Measurements from ENCODE around the gene ABHD17B. TPM values are rescaled to one million over a fixed set of nuclear protein-coding genes. Genes with fewer than 3 reads are reported as not detected.

Gene ABHD17B
- total RNA-seq, 2 donors from 2014 or later: 15.3 to 24.6 TPM

DNA sequence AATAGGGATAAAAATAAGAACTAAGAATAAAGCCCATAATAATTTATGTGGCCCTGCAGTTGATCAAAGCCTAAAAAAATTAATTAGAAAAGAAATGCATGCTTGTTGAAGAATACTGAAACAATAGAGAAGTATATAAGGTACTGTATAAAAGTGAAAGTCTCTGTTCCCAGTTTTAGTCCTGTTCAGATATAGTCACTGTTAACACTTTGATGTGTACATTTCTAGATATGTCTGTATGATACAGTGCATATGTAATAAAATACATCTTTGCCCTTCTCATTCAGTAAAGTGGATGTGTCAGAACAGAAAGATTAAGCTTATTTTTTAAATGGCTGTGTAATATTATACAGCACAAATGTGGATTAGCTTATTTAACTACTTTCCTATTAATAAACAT is 4.5 kb upstream of the ABHD17B start:
- Histone ChIP-seq H3K27ac (no peak overlapping the region), H3K4me1 (ENCODE audit: control insufficient read depth in 1 of 2, low read depth in 2 of 2) (peaks cover 18 to 20% of the 10 kb centered on the region in 2 donors), H3K36me3 (no peaks in the 10 kb centered on the region), H3K9me3 (no peaks in the 10 kb centered on the region), H3K27me3 (replicated peaks; ENCODE audit: insufficient read depth) (no peaks in the 10 kb centered on the region), H3K4me3 (no peak overlapping the region)
- ATAC-seq (ENCODE audit: insufficient number of reproducible peaks, low FRiP score, low read depth): no peak
- TF ChIP-seq CTCF (IDR thresholded peaks at IDR 0.05): no peak
- no peak for DNase-seq (ENCODE audit: low spot score)

- H3K27me3 ChIP-seq (replicated peaks; ENCODE audit: insufficient read depth): no peaks in the 10 kb centered on the region
- ATAC-seq (ENCODE audit: insufficient number of reproducible peaks, low FRiP score, low read depth): no peak
These were observed 929 bp upstream of the ABHD17B start for GRCh38 chr9:71911908-71912335.

DNA sequence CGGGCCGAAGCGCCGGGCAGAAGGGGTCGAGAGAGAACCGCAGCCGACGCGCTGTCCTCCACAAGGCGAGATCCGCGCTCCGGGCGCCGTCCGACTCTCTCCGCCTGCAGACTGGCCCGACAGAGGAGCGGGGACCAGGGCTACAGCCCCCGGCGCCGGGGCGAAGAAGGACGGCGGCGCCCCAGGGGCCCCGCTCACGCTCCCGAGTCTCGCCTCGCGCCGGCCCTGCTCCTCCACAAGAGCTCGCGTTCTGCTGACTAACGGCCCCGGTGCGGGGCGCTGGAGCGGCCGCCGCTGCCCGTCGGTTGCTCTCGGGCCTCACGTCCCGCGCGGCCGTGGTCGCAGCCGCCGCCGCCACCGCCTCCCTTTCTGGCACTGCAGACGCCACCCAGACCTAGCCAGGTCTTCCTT is 338 bp downstream of the ABHD17B start:
- peak overlapping the region; percentile 80 for H3K4me3 ChIP-seq
- ATAC-seq (ENCODE audit: insufficient number of reproducible peaks, low FRiP score, low read depth): no peak
- peak overlapping the region; percentile 84 to 87 for H3K27ac ChIP-seq
- no peaks in the 10 kb centered on the region for H3K9me3 ChIP-seq
- H3K27me3 ChIP-seq (replicated peaks; ENCODE audit: insufficient read depth): no peaks in the 10 kb centered on the region
- no peak for TF ChIP-seq CTCF (IDR thresholded peaks at IDR 0.05)
- no peaks in the 10 kb centered on the region for H3K36me3 ChIP-seq
- DNase-seq (ENCODE audit: low spot score): no peak
- peaks cover 21 to 52% of the 10 kb centered on the region in 2 donors for H3K4me1 ChIP-seq (ENCODE audit: control insufficient read depth in 1 of 2, low read depth in 2 of 2)

More at GRCh38 chr9:71911908-71912335, 929 bp upstream of the ABHD17B start:
- TF ChIP-seq CTCF (IDR thresholded peaks at IDR 0.05): no peak
- Histone ChIP-seq H3K9me3 (no peaks in the 10 kb centered on the region), H3K27ac (peak overlapping the region; percentile 82 to 87), H3K4me1 (ENCODE audit: control insufficient read depth in 1 of 2, low read depth in 2 of 2) (peaks cover 21 to 43% of the 10 kb centered on the region in 2 donors), H3K4me3 (peak overlapping the region; percentile 80), H3K36me3 (no peaks in the 10 kb centered on the region)
- no peak for DNase-seq (ENCODE audit: low spot score)

DNA sequence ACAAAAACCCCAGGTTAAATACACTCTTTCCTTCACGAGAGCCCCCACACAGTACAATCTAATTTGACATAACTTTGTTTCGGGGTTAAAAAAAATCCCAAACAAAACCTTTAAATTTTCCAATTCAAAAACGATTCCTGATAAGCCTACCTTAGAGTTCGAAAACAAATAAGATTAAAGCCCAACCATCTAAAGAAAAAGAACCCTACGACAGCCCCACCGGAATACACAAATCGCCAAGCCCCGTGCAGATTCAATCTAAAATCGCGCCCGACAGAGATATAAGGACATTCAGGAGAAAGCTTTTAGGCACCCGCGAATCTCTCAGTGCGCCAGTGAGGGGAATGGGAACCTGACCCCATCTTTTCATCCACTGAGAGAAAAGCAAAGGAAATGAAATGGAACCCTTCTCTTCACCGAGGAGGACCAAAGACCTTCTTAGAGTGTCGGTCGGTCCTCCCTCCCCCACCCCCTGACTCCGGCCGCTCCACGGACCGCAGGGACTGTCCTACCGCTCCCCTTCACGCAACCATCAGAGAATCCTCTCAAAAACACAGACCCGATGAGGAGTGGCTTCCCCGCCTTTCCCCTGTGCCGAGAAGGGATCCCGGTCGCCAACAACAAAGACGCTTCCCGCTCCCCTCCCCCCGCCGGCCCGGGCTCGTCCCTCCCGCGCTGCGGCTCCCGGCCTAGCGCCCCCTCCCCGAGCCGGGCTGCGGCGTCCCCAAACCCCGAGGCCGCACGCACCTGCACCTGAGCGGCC is 925 bp downstream of the ABHD17B start:
- Histone ChIP-seq H3K36me3 (no peaks in the 10 kb centered on the region), H3K4me3 (peak overlapping the region; percentile 80), H3K27me3 (replicated peaks; ENCODE audit: insufficient read depth) (no peaks in the 10 kb centered on the region), H3K9me3 (no peaks in the 10 kb centered on the region), H3K27ac (peak overlapping the region; percentile 84 to 87), H3K4me1 (ENCODE audit: control insufficient read depth in 1 of 2, low read depth in 2 of 2) (peaks cover 18 to 52% of the 10 kb centered on the region in 2 donors)
- no peak for TF ChIP-seq CTCF (IDR thresholded peaks at IDR 0.05)
- DNase-seq (ENCODE audit: low spot score) (no peak), ATAC-seq (ENCODE audit: insufficient number of reproducible peaks, low FRiP score, low read depth) (no peak)

- Histone ChIP-seq H3K27me3 (replicated peaks; ENCODE audit: insufficient read depth) (no peaks in the 10 kb centered on the region), H3K36me3 (no peaks in the 10 kb centered on the region), H3K9me3 (no peaks in the 10 kb centered on the region), H3K4me1 (ENCODE audit: control insufficient read depth in 1 of 2, low read depth in 2 of 2) (peaks cover 18 to 50% of the 10 kb centered on the region in 2 donors), H3K27ac (no peak overlapping the region), H3K4me3 (peak overlapping the region; percentile 80)
- no peak for TF ChIP-seq CTCF (IDR thresholded peaks at IDR 0.05)
- ATAC-seq (ENCODE audit: insufficient number of reproducible peaks, low FRiP score, low read depth) (no peak), DNase-seq (ENCODE audit: low spot score) (no peak)
These were observed 2.2 kb downstream of the ABHD17B start for GRCh38 chr9:71908825-71909224.
